Testis (tissue), 3 donors: ENCODE data around the gene NCAPD3. TPM values are rescaled to one million over a fixed set of nuclear protein-coding genes. Genes with fewer than 3 reads are reported as not detected.

Experiments used
- DNase-seq: peaks from one replicate; pipeline ENCODE4 v3.0.0-alpha.2; 2019
- H3K27ac ChIP-seq, 2 donors: fragments of 200-600 bp; sonication (generic); one replicate each; pipeline ENCODE4 v1.5.1; 2019
- H3K27me3 ChIP-seq: fragments of 200-600 bp; sonication (generic); one replicate; pipeline ENCODE4 v1.5.1; 2019
- H3K36me3 ChIP-seq: fragments of 200-600 bp; sonication (generic); one replicate; pipeline ENCODE4 v1.5.1; 2017; ENCODE audit warnings: low read depth; ENCODE audit errors: missing control alignments
- H3K4me1 ChIP-seq: fragments of 200-600 bp; sonication (generic); one replicate; pipeline ENCODE4 v1.5.1; 2019
- H3K4me3 ChIP-seq, 2 donors: fragments of 200-600 bp; sonication (generic); one replicate each; pipeline ENCODE4 v1.5.1; 2017 to 2019
- H3K9me3 ChIP-seq: fragments of 200-600 bp; sonication (generic); one replicate; pipeline ENCODE4 v1.5.1; 2017
- POLR2A ChIP-seq: fragments of 450-650 bp; IDR thresholded peaks from one replicate; pipeline ENCODE4 v1.6.1; 2017; ENCODE audit warnings: antibody characterized with exemption, mild to moderate bottlenecking, moderate library complexity
- WGBS, 2 donors: methylation state at CpG; one replicate each; pipeline ENCODE4 v1.1.5; 2018; 5-methylcytosine and 5-hydroxymethylcytosine counted together
- intact Hi-C: fragments of 100-400 bp; cut with DNase I; formaldehyde crosslinking; loops from one replicate; pipeline ENCODE4 v1.15.1; 2023; ENCODE audit warnings: low total_unique reads
- polyA plus RNA-seq: library from polyadenylated mRNA; stranded (reverse); fragments of 350-450 nt; fragmentation: Illumina TruSeq; extraction: RNeasy Lipid Tissue Mini Kit (QIAGEN cat#74804); gene quantifications from one replicate; pipeline ENCODE4 v1.2.3, GENCODE V29; 2014; ENCODE audit warnings: low read depth, low replicate concordance; ENCODE audit not compliant: insufficient read depth
- total RNA-seq, 2 donors: library from RNA; depleted of rRNA; stranded (reverse); fragments of >200 nt; gene quantifications; one replicate each; pipeline ENCODE4 v1.2.3, GENCODE V29; 2016
- TF ChIP-seq, protein P1 (sequence below), 3 experiments: fragments of 450-650 bp in 2 of 3; fragments of 200-600 bp in 1 of 3; sonication (generic) in 1 of 3; IDR thresholded peaks; one replicate each; pipeline ENCODE4 v1.5.1; 2016 to 2019; ENCODE audit warnings: antibody characterized with exemption in 3 of 3, mild to moderate bottlenecking in 2 of 3, moderate library complexity in 1 of 3

NCAPD3 gene
- total and polyA plus RNA-seq, 3 donors from 2014 or later = 30.8 to 82.9 (median 69.3) TPM

- no peak overlapping the region for H3K27ac ChIP-seq
- TF ChIP-seq, protein P1, sequence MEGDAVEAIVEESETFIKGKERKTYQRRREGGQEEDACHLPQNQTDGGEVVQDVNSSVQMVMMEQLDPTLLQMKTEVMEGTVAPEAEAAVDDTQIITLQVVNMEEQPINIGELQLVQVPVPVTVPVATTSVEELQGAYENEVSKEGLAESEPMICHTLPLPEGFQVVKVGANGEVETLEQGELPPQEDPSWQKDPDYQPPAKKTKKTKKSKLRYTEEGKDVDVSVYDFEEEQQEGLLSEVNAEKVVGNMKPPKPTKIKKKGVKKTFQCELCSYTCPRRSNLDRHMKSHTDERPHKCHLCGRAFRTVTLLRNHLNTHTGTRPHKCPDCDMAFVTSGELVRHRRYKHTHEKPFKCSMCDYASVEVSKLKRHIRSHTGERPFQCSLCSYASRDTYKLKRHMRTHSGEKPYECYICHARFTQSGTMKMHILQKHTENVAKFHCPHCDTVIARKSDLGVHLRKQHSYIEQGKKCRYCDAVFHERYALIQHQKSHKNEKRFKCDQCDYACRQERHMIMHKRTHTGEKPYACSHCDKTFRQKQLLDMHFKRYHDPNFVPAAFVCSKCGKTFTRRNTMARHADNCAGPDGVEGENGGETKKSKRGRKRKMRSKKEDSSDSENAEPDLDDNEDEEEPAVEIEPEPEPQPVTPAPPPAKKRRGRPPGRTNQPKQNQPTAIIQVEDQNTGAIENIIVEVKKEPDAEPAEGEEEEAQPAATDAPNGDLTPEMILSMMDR (IDR thresholded peaks at IDR 0.05) = no peak
- no peak for TF ChIP-seq POLR2A
- no peak for DNase-seq
- H3K4me1 ChIP-seq = peaks cover 13% of the 10 kb centered on the region
- H3K27me3 ChIP-seq = no peaks in the 10 kb centered on the region
- H3K4me3 ChIP-seq = no peak overlapping the region
- intact Hi-C loops = no loop called here
- no peaks in the 10 kb centered on the region for H3K9me3 ChIP-seq
- WGBS, 2 donors = 64 to 67% methylated on average over 9 to 11 of the region's 11 CpGs
- no peaks in the 10 kb centered on the region for H3K36me3 ChIP-seq
Measured at GRCh38 chr11:134154441-134154840, 69.3 kb downstream of the NCAPD3 start.

DNA sequence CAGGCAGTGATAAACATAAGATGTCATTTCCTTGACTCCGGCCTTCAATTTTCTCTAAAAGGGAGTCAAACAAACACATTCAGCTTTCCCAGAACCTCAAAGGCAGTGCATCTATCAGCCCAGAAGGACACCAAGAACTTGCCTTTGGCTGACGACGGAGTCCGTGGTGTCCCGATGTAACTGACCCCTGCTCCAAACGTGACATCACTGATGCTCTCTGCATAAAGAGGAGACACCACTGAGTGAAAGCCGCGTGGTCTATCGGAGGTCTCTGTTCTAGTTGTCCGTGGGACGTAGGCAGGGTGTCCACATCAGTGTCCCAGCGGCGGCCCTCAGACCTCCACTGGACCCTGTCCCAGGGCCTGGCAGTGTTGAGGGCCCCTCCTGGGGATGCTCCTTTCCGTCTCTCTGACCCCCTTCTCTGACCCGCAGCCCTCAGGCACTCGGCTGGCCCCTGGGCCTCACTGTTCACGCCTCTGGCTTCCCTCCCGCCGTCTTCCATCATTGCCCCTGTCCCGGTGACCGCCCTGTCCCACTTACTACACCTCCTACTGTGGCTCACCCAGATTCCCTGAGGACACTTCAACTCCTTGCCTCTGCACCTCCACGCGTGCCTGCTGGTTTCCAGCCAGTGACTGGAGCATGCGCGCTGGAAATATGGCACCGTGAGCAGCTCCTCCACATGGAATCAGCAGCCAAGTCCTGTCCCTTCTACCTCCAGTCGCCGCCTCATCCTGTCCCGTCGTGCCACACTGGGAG is 70.4 kb downstream of the NCAPD3 start:
- Histone ChIP-seq H3K4me3 (no peak overlapping the region), H3K27ac (peak overlapping the region; percentile 71 to 88), H3K4me1 (peaks cover 13% of the 10 kb centered on the region), H3K36me3 (no peaks in the 10 kb centered on the region), H3K9me3 (no peaks in the 10 kb centered on the region), H3K27me3 (no peaks in the 10 kb centered on the region)
- DNase-seq = peak; percentile 74
- 31 to 43% methylated on average over 28 to 30 of the region's 30 CpGs for WGBS, 2 donors
- TF ChIP-seq POLR2A = no peak
- TF ChIP-seq, protein P1 (IDR thresholded peaks at IDR 0.05) = no peak
- intact Hi-C loops = no loop called here

- TF ChIP-seq, protein P1 (IDR thresholded peaks at IDR 0.05) = no peak
- TF ChIP-seq POLR2A = no peak
- Histone ChIP-seq H3K27me3 (no peaks in the 10 kb centered on the region), H3K36me3 (no peaks in the 10 kb centered on the region), H3K9me3 (no peaks in the 10 kb centered on the region), H3K4me1 (peaks cover 13% of the 10 kb centered on the region), H3K27ac (peak overlapping the region; percentile 71 to 88), H3K4me3 (no peak overlapping the region)
- intact Hi-C loops = no loop called here
- 26 to 43% methylated on average over 9 of the region's 9 CpGs for WGBS, 2 donors
- peak; percentile 85 for DNase-seq
Measured at GRCh38 chr11:134152696-134153095, 71.1 kb downstream of the NCAPD3 start.

DNA sequence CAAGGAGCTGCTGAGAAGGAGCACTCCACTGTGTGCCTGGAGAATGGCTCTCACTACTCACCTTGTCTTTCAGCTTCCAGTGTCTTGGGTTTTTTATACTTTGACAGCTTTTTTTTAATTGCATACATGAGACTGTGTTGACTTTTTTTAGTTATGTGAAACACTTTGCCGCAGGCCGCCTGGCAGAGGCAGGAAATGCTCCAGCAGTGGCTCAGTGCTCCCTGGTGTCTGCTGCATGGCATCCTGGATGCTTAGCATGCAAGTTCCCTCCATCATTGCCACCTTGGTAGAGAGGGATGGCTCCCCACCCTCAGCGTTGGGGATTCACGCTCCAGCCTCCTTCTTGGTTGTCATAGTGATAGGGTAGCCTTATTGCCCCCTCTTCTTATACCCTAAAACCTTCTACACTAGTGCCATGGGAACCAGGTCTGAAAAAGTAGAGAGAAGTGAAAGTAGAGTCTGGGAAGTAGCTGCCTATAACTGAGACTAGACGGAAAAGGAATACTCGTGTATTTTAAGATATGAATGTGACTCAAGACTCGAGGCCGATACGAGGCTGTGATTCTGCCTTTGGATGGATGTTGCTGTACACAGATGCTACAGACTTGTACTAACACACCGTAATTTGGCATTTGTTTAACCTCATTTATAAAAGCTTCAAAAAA is 72.6 kb downstream of the NCAPD3 start:
- no peak overlapping the region for H3K27ac ChIP-seq
- H3K27me3 ChIP-seq = no peaks in the 10 kb centered on the region
- H3K9me3 ChIP-seq = no peaks in the 10 kb centered on the region
- H3K4me3 ChIP-seq = no peak overlapping the region
- no peak for TF ChIP-seq POLR2A
- TF ChIP-seq, protein P1 (IDR thresholded peaks at IDR 0.05) = no peak
- intact Hi-C loops = no loop called here
- no peak for DNase-seq
- peaks cover 13% of the 10 kb centered on the region for H3K4me1 ChIP-seq
- no peaks in the 10 kb centered on the region for H3K36me3 ChIP-seq
- 79 to 86% methylated on average over 10 of the region's 10 CpGs for WGBS, 2 donors
